HG03520 (cell line): ENCODE measurements around the gene FOXO1.

Source experiments
- ATAC-seq: cut with Tn5 transposase; IDR thresholded peaks from one replicate; pipeline ENCODE4 v1.9.1; 2021; ENCODE audit warnings: mild to moderate bottlenecking, moderate library complexity; ENCODE audit not compliant: unreplicated experiment

The FOXO1 gene

DNA sequence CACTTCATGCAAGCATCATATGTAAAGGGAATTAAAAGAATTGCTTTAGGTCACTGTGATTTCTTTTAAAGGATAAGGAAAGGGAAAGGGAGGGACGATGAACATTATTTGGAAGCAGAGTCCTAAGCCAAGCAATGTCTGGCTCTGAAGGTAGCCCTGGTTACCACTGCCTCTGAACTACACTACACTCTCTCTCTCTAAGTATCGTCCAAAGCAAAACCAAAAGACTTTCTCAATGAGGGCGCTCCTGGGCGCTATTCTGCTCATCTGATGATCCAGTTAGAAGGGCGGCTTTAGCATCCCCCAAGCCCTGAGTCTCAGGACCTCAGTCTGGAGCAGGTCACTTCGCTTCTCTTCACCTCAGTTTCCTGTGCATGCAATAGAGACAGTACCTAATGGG lies 26.2 kb downstream of the FOXO1 start:
- ATAC-seq: no peak

- ATAC-seq: no peak
These were observed 27.2 kb downstream of the FOXO1 start for GRCh38 chr13:40639221-40639681.

DNA sequence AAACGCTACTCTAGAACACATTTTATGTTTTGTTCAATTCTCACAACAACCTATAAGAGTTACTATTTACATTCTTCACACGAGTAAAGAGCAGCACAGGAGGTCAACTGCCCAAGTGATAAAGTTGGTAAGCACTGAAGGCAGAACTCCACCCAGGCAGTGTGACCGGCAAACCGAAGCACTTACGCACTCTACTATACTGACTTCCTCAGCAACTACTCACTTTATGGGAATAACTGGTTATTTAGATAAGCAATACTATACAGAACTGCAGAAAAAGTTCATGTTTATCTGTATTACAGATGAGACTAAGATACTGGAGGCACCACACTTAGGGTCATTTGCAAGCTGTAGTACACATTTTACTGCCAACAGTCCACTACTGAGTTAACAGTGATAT lies 28.8 kb downstream of the FOXO1 start:
- no peak for ATAC-seq

GRCh38 chr13:40635315-40635995 lies 31.0 kb downstream of the FOXO1 start:
- no peak for ATAC-seq

- no peak for ATAC-seq
These were observed 33.5 kb downstream of the FOXO1 start for GRCh38 chr13:40632915-40633314.

DNA sequence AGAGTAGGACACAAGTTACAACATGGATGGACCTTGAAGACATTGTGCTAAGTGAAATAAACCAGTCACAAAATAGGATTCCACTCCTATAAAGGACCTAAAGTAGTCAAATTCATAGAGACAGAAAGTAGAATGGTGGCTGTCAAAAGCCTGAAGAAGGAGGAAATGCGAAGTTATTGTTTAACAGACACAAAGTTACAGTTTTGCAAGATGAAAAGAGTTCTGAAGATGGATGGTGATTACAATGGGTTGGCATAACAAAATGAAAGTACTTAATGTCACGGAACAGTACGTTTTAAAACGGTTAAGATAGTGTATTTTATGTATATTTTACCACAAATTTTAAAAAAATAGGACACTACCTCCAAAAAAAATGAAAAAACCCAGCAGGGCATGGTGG lies 34.8 kb downstream of the FOXO1 start:
- no peak for ATAC-seq

DNA sequence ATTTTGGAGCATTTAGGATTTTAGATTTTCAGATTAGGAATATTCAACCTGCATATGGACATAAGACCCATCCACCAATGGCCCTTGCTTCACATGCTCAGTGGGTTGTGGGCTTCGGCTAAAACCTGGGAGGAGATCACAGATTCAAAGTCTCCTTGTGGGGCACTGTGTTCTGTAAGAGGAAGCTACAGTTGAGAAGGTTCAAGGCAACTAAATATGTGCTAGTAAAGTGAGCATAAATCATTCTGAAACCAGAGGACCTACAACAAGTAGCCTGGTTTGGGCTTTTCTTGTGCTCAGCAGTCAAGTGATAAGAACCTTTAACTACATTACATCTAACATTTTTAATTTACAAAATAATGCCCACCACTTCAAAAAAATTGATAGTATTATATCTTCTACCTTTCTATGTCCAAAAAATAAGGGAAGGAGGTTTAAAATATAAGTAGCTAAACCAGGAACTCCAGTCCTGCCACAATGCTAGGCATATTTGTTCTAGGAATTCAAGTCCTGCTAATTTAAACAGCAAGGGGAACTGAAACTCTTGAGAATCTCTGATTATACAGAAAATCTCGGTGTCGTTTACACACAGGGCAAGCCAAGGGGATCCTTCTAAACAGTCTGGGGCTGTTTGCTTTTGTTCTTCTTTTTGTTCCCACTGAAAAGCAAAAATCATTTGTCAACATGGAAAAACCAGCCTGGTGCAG lies 36.6 kb downstream of the FOXO1 start:
- peak; percentile 91 for ATAC-seq

GRCh38 chr13:40626977-40627376 lies 39.5 kb downstream of the FOXO1 start:
- no peak for ATAC-seq

GRCh38 chr13:40626561-40626960 lies 39.9 kb downstream of the FOXO1 start:
- no peak for ATAC-seq

- no peak for ATAC-seq
These were observed 41.5 kb downstream of the FOXO1 start for GRCh38 chr13:40624986-40625385.

DNA sequence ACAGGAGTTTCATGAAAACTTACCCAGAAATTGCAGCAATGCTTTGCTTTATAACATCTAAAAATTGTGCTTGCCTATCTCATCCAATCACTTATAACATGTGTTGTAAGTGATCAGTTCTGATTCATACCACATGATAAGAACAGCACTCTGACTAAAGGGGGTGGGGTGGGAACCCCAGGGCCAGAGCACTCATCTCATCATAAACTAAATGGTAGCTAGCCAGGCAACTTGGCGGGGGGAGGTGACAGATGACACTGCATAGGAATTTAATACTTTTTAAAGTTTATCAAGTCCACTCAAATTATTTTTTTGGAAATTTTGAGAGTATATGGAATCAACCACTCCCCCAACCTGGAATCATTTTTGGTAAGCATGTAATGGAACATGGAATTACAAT lies 42.1 kb downstream of the FOXO1 start:
- ATAC-seq: no peak

- no peak for ATAC-seq
These were observed 43.7 kb downstream of the FOXO1 start for GRCh38 chr13:40622761-40623160.

GRCh38 chr13:40622246-40622645 lies 44.2 kb downstream of the FOXO1 start:
- no peak for ATAC-seq

DNA sequence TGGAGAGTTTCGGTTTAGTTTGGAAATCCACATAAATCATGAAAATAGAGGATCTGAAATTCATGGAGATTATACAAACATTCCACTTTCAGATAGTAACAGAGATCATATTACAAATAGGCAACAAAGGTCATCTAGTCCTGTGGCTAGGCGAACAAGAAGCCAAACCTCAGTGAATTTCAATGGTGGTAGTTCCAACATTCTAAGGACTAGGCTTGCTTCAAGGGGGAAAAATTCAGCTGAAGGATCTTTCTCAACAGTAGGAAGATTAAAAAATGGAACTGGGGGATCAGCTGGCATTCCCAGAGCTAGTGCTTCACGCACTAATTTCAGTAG lies 47.0 kb downstream of the FOXO1 start:
- no peak for ATAC-seq

DNA sequence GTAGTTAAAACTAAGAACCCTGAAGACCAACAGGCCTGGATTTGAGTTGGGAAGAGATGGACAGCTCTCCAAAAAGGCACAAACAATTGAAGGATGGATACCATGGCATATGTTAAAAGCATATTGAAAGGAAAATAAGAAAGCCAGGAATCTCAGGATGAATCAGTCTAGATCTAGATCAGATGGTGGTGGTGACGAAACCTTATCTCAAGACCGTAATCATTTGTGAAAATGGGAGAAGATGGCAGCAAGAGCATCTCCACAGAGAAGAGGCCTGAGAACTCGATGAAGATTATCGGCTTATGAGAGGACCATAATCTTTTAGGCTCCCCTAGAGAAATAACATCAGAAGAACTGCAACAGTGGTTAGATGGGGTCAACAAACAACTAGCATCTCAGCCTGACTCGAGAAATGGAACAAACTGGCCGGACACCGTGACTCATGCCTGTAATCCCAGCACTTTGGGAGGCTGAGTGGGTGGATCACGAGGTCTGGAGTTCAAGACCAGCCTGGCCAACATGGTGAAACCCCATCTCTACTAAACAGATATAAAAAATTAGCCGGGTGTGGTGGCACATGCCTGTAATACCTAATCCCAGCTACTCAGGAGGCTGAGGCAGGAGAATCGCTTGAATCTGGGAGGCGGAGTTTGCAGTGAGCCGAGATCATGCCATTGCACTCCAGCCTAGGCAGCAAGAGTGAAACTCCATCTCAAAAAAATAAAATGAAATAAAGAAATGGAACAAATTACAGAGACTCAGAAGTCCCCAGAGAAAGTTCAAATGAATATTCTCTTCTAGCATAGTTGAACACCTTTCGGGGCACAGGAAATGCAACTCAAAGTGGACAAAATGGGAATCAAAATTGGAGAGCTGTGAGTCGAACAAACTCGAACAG lies 47.6 kb downstream of the FOXO1 start:
- ATAC-seq: no peak

- no peak for ATAC-seq
These were observed 48.6 kb downstream of the FOXO1 start for GRCh38 chr13:40617801-40618356.

GRCh38 chr13:40615619-40616018 lies 50.8 kb downstream of the FOXO1 start:
- no peak for ATAC-seq

DNA sequence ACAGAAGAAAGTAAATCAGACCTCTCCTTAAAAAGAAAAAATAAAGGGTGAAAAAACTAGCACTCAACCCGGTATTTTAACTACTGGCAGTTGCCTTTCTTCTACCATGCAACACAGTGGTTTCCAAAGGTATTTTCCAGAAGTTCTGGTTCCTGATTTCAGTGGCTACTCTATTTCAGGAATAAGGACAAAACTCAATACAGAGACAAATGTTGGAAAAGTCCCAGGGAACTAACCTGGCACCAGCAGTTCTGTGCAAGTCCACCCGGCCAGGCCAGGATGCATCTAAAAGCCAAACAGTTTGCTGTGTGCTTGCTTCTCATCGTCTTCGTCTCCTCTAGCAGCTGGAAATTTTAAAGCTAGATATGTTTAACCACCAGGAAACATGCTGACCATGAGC lies 52.5 kb downstream of the FOXO1 start:
- no peak for ATAC-seq

- peak; percentile 73 for ATAC-seq
These were observed 53.1 kb downstream of the FOXO1 start for GRCh38 chr13:40613192-40613818.

DNA sequence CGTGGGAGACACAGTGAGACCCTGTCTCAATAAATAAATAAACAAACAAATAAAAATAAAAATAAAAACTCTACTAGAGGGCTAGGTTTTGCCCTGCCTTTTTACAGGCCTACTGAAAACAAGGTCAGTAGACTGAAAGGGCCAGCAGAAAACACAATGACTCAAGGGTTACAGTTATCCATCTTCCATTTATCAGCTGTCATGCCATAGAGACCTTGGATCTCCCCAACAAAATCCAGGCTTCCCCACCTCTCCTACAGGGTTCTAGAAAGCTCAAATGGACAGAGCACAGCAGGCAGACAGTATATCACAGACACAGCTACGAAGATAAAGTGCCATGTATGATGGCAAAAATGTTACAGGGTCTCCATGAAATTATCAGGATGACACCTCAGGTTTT lies 54.4 kb downstream of the FOXO1 start:
- no peak for ATAC-seq

DNA sequence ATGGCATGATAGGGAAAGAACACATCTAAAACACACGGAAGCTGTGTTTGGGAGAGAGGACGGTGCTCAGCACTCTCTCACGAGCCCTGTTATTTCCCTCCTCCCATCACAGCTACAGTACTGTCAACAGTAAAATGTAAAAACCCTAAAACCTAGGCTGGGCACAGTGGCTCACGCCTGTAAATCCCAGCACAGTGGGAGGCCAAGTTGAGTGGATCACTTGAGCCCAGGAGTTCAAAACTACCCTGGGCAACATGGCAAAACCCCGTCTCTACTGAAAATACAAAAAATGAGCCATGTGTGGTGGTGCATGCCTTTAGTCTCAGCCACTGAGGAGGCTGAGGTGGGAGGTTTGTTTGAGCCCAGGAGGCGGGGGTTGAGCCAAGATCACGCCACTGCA lies 54.8 kb downstream of the FOXO1 start:
- no peak for ATAC-seq
